HG03025 (cell line): ENCODE measurements around the gene PDSS1.
"Not testable (repeated sequence)": the region's sequence is repeated elsewhere in the genome, so short reads cannot be mapped to it uniquely, and the experiment has no call there.

ENCODE experiments used
- ATAC-seq: cut with Tn5 transposase; IDR thresholded peaks from one replicate; pipeline ENCODE4 v1.9.1; 2021; ENCODE audit warnings: mild to moderate bottlenecking, moderate library complexity; ENCODE audit not compliant: unreplicated experiment, low FRiP score

The PDSS1 gene

GRCh38 chr10:26735435-26735834, 37.9 kb downstream of the PDSS1 start:
- ATAC-seq = no peak

DNA sequence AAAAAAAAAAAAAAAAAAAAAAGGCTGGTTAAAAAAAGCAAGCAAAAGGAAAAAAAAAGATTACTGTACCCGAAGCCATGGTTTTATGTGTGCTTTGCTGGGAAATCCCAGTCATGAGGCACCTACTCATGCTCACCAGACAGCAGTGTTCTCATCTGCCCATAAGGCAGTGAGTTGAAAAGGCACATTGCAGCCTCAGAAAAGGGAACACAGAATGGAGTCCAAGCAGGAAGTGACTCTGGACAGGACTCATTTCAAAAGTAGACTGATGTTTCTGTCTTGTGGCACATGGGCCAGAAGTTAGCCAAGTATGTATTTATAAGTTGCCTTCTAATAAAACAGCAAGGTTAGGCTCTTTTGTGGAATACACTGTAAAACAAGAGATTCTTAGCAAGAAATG, 40.2 kb downstream of the PDSS1 start:
- peak; percentile 60 for ATAC-seq

- ATAC-seq = no peak
Measured at GRCh38 chr10:26738301-26738911, 40.9 kb downstream of the PDSS1 start.

DNA sequence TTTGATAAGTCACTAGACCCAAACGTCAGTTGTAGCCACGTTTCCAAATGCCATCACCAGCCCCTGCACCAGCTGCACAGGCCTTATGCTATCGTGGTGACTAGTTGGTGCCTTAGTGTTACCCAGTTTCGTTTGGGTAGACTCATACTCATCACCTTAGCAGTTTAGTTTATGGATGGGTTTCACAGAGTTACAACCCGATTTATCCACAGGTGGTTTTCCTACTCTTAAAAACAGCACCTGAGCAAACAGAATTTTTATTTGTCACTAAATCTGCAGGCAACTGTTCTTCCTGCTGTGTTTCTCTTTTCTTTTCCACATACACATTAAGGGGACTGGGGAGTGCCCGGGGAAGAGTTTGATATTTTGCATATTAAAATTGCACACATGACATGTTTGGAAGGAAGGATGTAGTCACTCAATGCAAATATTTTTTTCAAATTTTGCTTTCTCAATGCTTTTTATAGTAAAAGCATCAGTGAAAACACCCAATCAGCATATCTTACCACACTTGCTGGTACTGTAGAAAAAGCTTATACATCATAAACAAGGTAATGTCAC, 41.6 kb downstream of the PDSS1 start:
- no peak for ATAC-seq

GRCh38 chr10:26741368-26741767, 43.9 kb downstream of the PDSS1 start:
- ATAC-seq = no peak

- no peak for ATAC-seq
Measured at GRCh38 chr10:26743091-26743490, 45.6 kb downstream of the PDSS1 start.

DNA sequence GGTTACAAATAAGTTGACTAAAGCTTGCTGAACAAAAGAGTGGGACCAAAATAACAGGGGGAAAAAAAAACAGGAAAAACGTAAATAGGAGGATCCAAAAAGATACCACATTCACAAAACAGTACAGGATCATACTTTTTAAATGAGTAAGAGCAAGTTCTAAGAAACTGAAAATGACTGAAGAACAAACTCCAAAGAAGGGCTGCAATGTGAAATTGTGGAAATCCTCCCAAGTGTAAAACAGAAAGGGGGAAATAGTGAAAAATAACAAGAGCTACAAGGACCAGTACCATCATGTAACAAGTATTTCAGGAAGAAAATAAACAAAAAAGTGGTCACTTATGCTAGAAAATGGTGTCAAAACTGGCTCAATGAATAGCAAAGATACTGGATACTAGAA, 46.3 kb downstream of the PDSS1 start:
- no peak for ATAC-seq

GRCh38 chr10:26746061-26746460, 48.6 kb downstream of the PDSS1 start:
- no peak for ATAC-seq

GRCh38 chr10:26755443-26755903, 58.0 kb downstream of the PDSS1 start:
- peak; percentile 96 for ATAC-seq

- no peak for ATAC-seq
Measured at GRCh38 chr10:26759008-26759407, 61.5 kb downstream of the PDSS1 start.

GRCh38 chr10:26765549-26765948, 68.0 kb downstream of the PDSS1 start:
- ATAC-seq = no peak

- ATAC-seq = no peak
Measured at GRCh38 chr10:26770069-26770468, 72.6 kb downstream of the PDSS1 start.

- no peak for ATAC-seq
Measured at GRCh38 chr10:26773633-26774032, 76.1 kb downstream of the PDSS1 start.

DNA sequence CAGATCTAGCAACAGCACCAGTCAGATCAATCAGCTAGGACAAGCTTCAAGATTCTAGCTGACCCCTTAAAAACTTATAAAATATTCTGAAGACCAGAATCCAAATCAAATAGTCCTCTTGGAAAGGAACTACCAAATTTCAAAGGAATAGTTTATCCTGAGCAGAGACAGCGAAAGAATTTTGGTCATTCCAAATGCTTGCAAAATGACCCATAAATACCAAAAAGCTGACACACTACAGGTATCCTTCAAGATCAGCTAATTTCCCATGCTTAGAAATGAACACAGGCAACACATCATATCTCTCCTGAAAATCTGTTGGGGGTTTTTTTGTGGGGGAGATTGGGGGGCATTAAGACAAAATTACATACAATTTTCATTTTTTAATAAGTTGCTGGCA, 78.8 kb downstream of the PDSS1 start:
- no peak for ATAC-seq

- no peak for ATAC-seq
Measured at GRCh38 chr10:26777686-26778085, 80.2 kb downstream of the PDSS1 start.

DNA sequence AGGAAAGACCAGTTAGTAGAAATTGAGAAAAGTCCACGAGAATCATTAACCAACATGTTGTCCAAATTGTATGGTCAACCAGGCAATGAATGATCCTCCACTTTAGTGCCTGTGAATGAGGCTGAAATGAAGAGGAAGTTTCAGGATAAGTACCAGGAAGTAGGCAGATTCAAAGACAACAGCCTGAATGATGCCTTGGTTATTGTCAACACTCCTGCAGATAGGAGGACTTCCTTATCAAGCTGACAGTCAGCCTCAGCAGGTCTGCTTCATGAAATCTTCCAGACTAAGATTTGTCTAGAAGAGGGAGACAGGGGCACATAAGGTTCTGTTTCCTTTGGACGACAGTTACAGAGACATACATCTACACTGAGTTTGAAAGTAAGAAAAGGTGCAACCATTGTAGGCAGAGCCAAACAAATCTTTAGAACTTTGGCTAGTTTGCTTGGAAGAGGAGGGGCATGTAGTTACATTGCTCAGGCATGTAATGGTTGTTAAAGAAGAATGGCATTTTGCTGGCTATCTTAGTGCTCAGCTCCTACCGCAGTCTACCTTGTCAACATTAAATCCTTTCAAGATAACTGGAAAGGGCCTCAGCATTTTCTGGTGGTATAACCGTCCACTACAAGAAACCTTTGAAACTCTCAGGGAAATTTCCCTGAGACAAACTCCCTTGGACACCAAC, 81.8 kb downstream of the PDSS1 start:
- ATAC-seq = no peak

DNA sequence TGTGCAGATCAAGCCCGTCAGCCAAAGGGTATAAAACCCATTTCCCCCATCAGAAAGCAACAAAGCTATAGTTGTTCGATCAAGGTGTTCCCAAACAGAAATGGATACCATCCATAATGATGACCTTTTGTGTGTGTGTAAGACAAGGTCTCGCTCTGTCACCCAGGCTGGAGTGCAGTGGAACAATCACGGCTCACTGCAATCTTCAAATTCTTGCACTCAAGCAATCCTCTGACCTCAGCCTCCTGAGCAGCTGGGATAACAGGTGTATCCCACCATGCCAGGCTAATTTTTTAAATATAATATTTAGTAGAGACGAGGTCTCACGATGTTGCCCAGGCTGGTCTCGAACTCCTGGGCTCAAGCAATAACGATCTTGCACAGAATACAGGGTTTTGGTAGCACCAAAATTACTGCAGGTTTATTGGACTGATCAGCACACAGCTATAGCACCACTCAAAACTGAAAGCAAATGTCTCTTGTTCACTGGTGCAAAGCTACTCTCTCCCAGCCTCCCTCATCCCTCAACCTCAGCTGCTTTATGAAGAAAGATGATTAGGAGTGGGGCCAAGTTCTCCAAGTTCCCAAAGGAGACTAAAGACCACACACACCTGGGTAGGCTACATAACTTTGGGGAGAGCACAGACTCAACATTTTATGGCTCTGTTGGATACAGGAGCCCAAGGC, 82.7 kb downstream of the PDSS1 start:
- ATAC-seq = no peak

GRCh38 chr10:26780793-26781601, 83.5 kb downstream of the PDSS1 start:
- ATAC-seq = no peak

DNA sequence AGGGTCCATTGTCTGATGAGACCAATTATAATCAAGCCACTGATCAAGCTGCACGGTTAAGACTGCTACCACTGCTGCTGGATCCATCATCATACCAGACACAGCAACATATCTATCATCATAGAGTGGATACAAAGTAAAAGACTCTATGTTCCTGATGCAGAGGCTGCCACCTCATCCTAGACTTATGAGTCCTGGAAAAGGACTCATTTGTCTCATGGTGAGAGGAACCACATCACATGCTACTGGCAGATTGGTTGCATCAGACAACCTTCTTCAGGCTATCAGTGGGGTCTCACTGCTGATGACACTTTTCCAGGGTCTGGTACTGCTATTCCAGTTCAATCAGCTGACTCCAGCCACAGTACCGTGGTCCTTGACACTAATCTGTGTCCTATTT, 84.3 kb downstream of the PDSS1 start:
- ATAC-seq = no peak

DNA sequence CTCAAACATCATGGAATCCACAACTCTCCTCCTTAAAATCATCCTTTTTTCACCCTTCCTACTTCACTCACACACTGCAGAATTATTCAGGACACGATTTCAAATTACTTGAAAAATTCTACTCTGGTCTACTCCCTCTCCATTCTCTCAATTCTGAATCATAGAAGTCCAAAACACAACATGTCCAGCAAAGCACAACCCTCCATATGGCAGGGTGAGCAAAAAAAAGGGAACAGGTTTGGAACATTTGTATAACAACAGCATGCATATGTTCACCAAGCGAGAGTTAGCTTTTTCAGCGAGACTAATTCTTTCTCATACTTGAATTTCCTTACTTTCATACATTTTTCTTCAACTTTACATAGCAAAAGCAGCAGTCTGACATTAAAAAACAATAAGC, 89.9 kb downstream of the PDSS1 start:
- no peak for ATAC-seq

DNA sequence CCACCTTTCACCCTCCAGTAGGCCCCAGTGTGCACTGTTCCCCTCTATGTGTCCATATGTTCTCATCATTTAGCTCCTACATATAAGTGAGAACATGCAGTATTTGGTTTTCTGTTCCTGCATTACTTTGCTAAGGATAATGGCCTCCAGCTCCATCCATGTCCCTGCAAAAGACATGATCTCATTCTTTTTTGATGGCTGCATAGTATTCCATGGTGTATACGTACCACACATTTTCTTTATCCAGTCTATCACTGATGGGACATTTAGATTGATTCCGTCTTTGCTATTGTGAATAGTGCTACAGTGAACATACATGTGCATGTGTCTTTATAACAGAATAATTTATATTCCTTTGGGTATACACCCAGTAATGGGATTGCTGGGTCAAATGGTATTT, 92.3 kb downstream of the PDSS1 start:
- ATAC-seq = not testable (repeated sequence)
